HG03442 (cell line): ENCODE data around the gene BCL2L11.
A peak's percentile ranks its signal among the peaks of the same experiment; 100 is the strongest.

Experiments
- ATAC-seq: cut with Tn5 transposase; IDR thresholded peaks from one replicate; pipeline ENCODE4 v1.9.1; 2021; ENCODE audit warnings: mild to moderate bottlenecking, moderate library complexity; ENCODE audit not compliant: unreplicated experiment

Gene BCL2L11

DNA sequence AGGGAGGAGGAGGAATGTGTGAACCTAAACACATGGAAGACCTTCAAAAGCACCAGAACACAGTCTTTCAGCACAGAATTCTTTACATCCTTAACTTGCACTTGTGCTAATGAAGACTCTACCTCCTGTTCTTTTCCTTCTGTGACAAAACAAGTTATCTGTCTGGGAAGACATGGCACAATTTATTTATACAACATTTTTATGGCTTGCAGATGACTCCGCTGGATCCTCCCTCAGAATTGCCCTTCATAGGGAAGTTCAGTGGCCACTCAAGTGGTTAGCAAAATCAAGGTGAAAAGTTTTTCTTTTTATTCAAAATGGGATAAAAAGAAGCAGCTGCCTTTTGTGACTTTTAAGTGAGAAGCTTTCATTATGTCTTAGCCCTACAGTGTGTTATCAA is 21.4 kb downstream of the BCL2L11 start:
- no peak for ATAC-seq

DNA sequence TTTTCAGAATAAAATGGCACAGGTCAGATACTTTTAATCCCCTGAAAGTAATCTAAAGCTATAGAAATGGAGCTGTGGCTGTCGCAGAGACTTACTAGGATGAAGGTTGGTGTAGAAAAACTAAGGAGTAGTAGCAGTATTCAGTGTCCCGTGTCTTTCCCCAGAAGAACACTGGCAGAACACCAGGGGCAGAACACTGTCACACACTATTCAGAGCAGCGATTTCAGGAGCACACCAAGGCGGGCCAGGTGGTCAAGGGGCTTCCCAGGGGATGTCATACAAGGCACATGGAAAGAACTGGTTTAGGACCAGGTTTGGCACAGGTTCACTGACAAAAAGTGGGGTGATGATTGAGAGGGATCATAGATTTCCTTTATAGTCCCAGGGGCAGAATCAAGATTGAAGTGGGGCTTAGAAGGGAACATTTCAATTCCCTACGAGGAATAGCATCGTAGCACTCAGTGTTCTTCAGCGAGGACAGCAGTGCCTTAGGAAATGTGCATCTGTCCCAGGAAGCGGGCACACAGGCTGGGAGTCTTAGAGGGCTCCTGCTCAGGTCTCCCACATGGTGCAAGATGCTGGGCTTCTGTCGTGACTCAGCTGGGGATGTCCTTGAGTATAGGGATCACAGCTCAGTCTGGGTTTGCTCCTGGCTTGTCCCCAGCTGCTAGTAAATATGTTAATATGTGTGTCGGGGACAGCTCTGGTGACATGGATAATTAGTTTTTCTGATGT is 22.6 kb downstream of the BCL2L11 start:
- ATAC-seq: no peak

DNA sequence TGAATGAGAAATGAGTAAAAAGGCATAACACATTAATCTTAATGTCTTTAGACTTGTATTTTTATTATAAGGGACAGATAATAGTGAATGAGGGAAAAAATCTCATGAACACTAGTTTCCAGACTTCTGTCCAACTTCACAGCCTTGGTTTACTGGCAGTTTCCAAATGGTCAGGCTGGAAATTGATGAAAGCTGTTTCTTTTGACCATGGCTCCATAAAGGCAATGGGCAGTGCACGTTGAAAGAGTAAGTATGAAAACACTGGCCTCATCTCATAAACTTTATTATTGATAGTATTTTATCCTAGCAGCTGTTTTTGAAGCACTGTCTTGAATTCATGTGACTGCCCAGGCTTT is 23.1 kb downstream of the BCL2L11 start:
- ATAC-seq: no peak

DNA sequence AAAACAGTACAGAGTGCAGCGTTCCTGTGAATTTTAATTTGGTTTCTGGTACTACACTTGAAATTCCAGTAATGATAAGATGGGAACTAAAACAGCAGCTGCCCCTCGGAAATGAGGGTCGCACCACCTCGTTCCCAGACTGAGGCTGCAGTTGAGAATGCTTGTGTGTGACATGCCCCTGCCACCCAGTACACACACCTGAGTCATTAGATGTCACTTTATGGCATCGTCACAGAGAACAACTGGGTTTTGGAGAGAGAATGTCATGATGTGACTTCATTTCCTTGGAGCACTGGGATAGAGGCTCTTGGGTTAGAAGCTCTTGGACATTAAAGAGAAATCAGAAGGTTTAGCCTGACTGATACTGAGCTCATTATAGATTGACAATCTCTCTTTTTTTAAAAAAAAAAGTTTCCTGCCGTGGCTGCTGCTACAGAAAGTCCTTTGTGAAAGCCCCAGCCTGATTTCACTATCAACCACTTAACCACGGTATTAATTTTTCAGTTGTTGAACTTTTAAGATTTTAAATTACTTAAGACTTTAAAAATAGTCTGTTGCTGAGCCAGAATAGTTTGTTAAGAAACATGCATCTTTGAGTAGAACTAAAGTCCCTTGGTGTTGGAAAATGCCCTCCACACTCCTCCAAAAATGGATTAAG is 24.5 kb downstream of the BCL2L11 start:
- ATAC-seq: no peak

DNA sequence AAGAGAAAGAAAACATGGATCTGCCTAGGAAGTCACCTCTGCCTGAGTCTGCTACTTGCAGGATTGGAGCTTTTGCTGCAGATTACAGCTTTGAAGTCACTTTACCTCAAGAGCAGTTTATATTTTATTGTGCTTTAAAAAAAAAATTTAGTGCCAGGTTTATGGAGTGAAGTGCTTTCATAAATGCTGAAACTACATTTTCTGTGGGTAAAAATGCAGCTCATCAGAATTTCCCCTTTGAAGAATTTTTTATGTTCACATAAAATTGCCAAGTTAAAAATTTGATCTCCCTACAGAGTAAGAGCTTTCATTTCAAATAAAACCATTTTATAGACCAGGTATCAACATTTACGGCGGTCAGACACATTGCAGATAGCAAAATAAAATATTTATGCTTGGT is 25.2 kb downstream of the BCL2L11 start:
- ATAC-seq: no peak

DNA sequence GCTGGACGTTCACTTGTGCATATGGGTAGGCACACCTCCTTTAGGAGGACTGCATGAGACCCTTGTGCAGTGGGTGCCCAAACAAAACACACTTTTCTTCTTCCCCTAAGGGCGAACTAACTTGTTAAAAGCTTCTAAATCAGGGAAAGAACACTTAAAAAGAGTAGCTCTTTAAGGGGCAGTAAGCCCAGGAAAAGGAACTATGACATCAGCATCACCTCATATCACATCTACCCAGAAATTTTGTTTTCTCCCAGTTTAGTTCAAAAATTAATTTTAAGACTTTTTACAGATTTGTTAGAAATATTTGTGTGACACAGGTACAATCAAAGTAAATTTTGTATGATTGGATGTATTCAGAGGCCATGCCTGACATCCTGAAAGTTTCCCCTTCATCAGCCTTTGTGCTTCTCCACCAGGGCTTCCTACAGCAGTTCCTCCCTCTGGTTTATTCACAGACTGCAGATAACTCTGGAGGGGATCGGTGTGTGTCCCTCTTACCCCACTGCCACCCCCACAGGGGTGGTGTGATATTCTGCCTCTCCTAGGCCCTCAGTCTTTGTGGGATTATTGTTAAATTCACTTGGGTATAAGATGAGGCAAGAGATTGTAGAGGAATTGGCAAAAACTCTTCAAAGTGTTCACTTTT is 27.6 kb downstream of the BCL2L11 start:
- ATAC-seq: no peak

DNA sequence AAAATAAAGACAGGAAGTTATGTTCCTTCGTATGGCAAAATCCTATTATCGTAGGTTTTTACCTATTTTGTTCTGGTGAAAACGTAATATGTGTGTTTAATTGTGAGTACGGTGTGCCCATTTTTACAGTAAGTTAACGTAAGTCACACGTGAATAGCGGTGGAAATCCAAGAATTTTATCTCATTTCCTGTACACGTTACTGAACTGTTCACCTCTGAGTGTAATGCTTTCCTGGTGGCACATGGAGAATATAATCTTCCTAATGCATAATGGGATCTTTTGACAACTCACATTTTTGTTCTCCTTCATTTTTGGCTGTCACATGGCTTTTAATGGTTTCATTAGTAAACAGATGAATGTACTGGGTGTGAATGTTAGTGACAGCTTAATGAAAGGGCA is 28.2 kb downstream of the BCL2L11 start:
- ATAC-seq: no peak

DNA sequence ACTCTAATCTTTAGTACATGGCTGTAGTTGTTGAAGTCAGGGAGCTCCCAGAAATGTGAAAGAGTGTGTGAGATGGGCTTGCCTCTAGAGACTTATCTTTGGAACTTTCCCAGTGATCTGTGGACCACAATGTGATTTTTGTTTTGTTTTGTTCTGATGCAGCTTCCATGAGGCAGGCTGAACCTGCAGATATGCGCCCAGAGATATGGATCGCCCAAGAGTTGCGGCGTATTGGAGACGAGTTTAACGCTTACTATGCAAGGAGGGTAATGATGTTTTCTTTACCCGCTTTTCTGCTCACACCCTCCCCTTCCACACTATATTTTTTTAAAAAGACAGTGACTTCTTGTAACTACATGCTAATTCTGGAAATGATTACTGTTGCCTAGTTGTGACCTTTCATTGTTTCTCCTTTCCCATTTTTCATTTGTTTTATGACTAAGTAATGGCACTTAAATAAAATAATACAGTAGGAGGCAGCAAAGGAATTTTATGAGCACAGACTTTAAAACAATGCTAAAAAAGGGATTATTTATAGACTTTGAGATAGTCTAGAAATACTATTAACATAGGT is 29.3 kb downstream of the BCL2L11 start:
- ATAC-seq: no peak

DNA sequence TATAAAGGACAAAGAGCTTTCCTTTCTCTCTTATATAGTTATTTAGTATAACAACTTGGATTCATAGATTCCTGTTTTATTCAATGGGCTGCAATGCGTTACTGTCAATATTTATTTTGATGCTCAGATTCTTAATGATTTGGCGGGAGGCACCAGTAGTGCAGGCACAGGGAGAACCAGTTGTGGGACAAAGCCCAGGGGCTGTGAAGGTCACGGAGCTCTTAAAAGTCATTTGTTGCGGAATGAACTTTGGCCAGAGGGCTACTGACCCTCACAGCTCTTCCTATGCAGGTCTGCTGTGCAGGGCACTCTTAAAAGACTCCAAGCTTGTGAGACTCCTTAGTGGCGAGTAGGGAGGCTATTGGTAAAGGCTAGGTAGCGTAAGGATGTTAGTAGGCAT is 34.0 kb downstream of the BCL2L11 start:
- ATAC-seq: no peak

DNA sequence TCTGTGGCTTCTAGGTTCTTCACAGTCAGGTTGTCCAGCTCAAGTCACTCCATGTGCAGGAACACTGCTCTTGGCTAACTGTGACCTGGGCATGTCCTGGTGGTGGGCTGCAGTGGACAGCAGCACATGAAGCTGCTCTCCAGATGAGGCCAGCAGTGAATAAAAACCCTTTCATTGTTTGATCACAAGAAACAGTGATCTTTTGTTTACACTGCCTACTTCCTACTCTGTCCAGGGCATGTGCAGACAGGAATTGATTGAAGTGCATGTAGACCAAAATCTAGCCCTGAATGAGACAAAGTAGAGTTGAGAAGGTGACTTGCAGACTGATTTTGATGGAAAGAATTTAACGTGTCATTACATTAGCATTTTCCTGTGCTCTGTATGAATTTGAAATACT is 34.9 kb downstream of the BCL2L11 start:
- no peak for ATAC-seq

DNA sequence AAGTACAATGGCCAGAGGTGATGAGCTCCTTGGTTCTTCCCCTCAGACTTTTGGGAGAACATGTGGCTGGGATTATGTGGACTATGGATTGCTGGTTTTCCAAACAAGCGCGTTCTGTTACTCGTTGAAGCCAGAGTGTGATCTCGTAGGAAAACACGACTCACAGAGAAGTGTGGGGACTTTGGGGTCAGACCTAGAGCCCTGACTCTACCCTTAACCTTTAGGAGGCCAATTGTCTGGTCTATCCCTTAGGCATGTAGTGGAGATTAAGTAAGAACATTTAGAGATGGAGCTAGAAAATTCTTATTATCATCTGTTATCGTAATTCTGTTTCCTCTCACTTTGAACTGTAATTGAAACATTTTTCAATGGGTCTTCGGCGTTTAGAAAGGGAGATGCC is 35.8 kb downstream of the BCL2L11 start:
- ATAC-seq: no peak

DNA sequence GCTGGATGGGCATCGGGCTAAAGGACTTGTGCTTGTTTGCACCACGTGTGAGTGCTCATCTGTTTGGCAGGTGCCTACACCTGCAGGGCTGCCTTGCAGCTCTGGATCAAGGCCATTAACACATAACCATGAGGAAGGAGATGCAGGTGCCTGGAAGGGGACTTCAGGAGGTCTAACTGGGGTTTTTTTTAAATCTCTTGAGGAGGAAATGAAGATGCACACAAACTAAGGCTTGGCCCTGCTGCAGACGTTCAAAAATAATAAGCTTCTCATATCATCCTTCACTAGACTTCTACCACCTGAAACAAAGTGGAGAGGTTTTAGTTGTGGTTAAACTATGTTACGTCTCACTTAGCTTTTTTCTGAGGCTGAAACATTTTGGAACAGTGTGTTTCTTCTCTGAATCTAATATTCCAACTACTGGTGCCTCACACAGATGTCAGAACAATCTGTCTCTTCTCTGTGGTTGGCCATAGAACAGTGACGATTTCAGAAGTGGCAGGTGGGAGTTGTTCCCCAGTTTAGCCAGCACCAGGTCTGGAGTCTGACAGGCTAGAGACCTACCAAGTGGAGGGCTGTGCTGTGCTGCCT is 36.5 kb downstream of the BCL2L11 start:
- ATAC-seq: peak; percentile 43

DNA sequence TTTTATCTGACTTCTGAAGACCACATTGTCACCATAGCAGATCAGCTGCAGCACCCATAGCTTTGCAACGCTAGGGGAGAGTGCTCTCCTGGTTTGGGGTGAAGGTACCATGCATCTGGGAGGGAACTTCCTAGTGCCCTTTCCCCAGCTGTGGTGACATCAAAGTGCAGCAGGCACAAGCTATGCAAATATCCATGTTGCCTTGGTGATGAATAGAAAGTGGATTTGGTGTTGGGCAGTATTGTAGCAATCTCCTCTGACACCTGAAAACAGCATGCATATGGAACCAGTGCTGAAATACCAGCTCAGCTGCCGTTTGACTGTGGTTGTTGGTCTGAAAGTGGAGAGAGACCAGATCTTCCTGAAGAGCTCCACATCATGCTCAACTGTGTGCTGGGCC is 37.1 kb downstream of the BCL2L11 start:
- peak; percentile 50 for ATAC-seq

DNA sequence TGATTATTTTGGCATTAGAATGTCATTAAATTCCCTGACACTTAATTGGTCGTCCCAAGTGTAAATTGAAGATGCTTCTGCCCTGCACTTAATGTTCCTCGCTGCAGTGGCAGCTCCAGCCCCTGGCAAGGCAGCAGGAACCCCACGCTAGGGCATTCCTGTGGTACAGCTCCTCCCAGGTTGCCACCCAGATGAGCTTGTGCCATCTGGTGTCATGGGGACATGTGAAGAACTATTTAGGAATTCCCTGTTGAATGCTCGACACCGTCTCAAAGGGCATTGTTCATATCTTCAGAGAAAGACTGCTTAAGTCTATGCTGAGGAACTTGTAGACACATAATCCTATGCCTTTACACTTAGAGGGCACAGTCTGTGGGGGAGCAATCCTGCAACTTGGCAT is 38.9 kb downstream of the BCL2L11 start:
- no peak for ATAC-seq

DNA sequence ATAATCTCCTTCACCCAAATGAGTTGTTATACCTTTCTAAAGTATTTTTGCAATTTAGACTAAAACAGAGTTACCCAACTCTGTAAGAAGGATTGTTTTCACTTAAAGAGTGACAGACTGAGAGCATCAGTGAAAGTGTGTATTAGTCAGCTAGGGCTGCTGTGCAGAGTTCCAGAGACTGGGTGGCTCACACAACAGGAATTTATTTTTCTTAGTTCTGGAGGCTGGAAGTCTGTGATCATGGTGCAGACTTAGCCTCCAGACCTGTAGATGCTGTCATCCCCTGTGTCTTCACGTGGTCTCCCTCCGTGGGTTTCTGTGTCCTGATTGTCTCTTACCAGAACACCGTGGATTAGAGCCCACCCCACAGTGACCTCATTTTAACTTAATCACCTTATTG is 40.0 kb downstream of the BCL2L11 start:
- no peak for ATAC-seq

DNA sequence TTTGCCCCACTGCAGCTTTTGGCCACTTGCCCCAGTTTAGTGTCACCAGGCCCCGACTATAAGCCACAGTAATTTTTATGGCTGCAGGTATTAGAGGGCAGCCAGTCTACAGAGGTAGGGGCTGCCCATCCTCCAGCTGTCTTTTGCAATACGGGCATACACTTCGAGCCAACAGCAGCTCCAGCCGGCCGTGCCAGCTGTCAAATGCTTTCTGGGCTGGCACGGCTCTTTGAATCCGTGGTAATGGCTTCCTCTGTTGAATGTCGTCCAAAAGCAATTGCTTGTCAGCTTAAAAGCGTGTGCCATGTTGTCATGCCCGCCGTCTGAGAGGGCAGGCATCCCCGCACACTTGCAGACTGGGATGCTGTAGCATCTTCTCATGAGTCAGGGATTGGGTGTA is 41.3 kb downstream of the BCL2L11 start:
- no peak for ATAC-seq

DNA sequence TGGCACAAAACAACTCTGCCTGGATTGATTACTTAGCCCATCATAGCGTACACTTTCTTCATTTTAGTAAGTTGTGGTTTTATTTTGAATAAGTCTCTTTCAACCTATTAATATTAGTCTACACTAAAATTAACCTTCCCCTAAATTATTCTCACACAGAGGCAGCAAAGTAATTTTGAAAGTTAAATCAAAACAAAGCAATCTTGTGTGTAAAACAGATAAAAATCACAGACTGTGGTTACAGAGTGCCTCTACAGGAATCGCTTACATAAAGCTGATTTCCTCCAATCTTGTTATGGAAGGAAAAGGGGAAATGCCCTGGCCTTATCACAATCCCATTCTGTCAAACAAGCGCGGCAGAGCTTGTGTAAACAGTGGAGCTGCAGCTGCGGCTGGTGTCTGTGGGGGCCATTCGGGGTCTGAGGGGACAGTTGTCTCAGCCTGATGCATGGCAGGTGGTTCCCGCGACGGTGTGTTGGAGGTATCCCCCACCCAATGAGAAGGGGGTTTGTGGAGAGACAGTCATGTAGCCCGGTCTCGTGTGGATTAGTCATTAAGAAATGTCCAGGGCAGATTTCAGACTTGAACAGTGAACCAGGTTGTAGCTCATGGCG is 42.1 kb downstream of the BCL2L11 start:
- ATAC-seq: no peak

DNA sequence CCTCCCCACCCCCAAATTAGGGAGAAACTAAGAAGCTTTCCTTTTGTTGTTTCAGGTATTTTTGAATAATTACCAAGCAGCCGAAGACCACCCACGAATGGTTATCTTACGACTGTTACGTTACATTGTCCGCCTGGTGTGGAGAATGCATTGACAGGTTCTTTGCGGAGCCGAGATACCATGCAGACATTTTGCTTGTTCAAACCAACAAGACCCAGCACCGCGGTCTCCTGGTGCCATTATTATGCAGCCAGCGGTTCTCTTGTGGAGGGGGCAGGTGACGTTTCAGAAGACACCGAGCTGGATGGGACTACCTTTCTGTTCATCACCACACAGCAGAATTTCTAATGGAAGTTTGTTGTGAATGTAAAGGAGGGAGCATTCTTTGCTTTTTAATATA is 43.4 kb downstream of the BCL2L11 start:
- ATAC-seq: no peak

DNA sequence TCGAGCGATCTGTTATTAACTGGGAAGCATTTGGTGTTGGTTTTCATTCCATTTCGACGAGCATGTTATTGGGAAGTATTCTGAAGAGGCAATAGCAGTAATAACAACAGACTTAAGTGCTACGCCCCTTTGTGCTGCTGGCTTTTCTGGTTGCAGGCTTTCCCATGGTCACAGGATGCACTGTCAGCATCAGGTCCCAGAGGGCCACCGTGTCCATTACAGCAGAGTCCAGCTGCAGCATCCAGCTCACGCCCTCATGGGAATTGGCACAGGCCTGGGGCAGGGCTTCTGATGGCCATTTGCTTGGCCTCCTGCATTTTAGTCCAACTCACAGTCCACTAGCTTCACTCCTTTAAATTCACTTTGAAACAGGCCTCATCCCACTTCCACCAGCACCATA is 44.4 kb downstream of the BCL2L11 start:
- ATAC-seq: no peak

DNA sequence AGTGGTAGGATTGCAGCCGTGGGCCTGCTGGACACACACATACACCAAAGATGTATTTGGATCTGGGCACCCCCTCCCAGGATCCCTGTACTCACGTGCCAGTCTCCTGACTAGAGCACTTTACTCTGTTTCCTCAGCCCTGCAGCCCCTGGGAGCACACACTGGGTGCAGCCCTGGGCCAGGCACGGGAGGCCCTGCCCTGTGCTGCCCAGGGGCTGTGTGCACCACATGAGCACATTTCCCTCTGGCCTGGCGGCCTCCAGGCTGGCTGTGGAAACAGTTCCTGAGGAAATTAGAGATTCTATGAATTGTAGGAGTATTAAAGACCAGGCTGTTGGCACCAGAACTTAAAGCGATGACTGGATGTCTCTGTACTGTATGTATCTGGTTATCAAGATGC is 45.4 kb downstream of the BCL2L11 start:
- ATAC-seq: no peak
